Measurements from ENCODE around the gene KRTAP10-1.

Gene KRTAP10-1

DNA sequence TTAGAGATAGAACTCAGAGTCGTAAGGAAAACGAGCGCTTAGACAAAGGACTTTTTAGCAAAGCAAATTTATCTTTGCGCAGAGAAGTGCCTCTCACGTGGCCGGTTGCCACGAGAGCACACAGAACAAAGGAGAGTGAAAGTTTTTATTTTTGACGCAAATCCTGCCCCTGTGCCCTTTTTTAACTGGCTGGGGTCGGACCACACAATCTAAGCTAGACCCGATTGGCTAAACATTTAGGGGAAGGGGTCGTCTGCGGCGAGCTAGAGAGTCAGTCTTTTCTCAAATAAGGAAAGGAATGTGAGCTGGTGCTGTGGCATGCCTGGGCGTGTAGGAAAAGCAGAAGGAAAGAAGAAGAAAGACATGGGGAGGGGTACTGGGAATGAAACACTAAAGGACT lies 8.9 kb upstream of the KRTAP10-1 start:
- DNase-seq (ENCODE audit: low read depth in 2 of 2) = no peak

DNA sequence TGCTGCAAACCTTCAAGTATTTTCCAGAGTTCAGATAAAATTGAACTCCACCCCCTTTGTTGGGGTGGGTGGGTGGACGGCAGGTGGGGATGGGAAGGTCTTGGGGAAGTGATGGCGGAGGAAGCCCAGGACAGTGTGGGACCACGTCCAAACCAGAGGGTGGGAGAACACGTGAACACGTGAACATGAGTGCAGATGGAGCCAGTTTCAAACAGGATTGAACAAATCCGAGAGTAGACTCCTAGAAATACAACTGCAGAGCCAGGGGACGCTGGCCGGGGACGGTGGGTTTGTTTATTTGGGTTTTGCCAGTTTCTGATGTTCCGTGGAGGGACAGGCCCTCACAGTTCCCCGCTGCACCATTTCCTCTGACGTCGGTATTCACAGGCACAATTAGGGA lies 8.4 kb upstream of the KRTAP10-1 start:
- DNase-seq (ENCODE audit: low read depth in 2 of 2) = no peak

DNA sequence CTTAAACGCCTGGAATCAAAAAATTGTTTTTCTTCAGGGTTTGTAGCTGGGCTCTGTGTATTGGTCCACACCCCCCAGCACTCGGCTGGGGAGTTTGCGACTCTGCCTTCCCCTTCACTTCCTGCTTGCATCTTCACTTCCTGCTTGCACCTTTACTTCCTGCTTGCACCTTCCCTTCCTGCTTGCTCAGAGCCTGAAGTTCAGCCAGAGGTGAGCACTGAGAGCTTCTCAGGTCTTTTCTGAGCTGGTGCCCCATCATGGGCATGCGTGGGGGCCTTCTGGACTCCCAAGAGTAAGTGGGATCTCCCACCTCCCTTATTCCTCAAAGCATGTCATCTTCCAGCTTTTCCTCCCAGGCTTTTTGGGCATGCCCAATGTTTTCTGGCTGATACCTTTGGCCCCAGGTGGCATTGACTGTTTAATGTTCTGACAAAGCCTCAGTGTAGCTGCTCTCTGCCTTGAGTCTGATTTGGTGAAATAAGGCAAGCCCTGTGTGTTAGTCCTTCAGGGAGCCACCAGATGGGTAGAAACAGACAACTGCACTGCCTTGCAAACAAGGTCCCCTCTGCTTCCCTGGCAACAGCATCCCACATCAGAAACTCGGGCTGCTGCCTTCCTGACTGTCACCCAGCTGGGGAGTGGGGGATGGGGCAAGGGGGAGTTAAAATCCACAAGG lies 7.8 kb upstream of the KRTAP10-1 start:
- no peak for DNase-seq (ENCODE audit: low read depth in 2 of 2)

DNA sequence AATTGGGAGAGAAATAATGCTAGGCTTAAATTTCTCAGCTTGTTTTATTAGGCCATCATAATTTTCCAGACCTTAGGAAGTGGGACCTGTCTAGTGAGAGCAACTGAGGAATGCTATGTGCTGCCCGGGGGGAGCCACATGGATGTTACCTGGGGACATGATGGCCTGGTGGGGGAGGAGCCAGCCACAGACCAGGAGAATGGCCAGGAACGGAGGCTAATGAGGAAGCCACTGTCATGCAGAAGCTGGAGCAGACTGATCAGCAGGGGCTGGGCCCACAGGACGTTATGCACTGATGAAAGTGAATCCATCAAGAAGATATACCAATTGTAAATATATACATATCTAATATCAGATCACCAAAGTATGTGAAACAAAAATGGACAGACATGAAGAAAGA lies 4.6 kb upstream of the KRTAP10-1 start:
- no peak for DNase-seq (ENCODE audit: low read depth in 2 of 2)

- DNase-seq (ENCODE audit: low read depth in 2 of 2) = no peak
Observed at GRCh38 chr21:44542716-44543115, 2.7 kb upstream of the KRTAP10-1 start.

DNA sequence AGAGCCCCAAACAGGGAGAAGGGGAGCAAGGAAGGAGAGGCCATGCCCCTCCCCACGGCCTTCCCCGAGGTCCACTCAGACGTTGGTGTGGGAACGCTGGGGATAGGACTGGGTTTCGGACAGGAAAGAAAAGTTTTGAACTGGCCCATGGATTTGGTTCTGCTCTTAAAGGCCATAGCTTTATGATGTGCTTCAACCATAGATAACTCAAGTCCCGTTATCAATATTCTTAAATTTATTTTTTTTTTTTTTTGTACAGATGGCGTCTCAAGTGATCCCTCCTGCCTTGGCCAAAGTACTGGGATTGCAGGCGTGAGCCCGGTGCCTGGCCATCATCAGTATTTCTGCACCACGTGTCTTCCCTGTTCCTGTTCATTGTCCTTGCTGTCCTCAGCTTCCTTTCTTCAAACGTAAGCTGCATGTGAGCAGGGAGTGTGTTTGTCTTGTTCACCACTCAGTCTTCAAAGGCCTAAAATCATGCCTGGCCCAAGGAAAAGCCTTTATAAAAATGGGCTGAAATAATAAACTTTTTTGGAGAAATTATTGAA lies 820 bp upstream of the KRTAP10-1 start:
- no peak for DNase-seq (ENCODE audit: low read depth in 2 of 2)

GRCh38 chr21:44539046-44539445 lies 949 bp downstream of the KRTAP10-1 start:
- no peak for DNase-seq (ENCODE audit: low read depth in 2 of 2)

DNA sequence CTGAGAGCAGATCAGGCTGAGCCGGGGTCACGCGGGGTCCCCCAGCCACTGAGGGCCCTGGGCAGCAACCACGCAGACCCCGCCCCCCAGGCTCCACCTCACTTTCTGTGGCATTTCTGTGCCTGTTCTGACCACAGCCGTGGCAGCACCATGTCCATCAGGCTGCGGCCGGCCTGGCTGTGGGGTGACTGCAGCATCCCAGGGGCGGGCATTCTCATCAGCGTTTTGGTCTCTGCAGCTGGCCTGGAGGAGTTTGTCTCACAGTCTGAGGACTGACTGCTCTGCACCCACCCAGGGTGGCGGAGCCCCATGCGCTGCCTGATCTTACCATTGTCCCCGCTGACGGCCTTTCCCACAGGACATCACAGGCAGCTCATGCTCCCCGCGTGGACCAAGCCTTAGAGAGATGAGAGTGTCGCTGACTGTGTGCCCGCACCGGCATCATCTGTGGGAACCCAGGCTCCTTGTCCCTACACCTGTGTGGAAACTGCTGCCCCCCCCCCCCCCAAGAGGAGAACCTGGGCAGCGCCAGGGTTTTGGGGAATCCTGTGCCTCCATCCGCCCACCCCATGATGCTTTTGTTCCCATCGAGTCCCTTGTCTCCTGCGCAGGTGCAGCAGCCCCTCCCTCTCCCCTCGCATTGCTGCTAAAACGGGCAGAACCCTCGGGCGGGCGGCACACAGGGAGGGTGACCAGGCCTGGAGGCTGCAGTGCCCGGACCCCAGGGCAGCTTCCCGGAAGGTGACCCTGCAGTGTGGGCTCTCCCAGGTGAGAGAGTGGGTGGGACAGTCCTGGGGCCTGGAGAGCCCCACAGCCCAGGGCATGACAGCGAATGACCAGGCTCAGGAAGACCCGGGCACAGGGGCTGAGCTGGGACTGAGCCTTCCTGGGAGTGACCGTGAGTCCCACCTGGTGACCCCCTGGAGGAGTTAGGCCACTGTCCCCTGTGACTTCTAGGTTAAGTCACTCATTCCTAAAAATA lies 1.8 kb downstream of the KRTAP10-1 start:
- no peak for DNase-seq (ENCODE audit: low read depth in 2 of 2)

- DNase-seq (ENCODE audit: low read depth in 2 of 2) = no peak
Observed at GRCh38 chr21:44535963-44536362, 4.0 kb downstream of the KRTAP10-1 start.

DNA sequence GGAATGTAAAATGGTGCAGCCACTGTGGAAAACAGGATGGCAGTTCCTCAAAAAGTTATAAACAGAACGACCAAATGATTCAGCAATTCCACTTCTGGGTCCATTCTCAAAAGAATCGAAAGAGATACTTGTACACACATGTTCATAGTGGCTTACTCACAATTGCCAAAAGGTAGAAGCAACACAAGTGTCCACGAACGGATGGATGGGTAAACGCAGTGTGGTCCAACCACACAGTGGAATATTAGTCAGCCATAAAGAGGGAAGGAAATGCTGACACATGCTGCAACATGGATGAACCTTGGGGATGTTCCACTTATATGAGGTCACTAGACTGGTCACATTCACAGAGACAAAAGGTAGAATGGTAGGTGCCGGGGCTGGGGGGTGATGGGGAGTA lies 5.3 kb downstream of the KRTAP10-1 start:
- DNase-seq (ENCODE audit: low read depth in 2 of 2) = no peak

GRCh38 chr21:44533891-44534627 lies 5.9 kb downstream of the KRTAP10-1 start:
- no peak for DNase-seq (ENCODE audit: low read depth in 2 of 2)

GRCh38 chr21:44533121-44533890 lies 6.7 kb downstream of the KRTAP10-1 start:
- no peak for DNase-seq (ENCODE audit: low read depth in 2 of 2)

- DNase-seq (ENCODE audit: low read depth in 2 of 2) = no peak
Observed at GRCh38 chr21:44532712-44533111, 7.3 kb downstream of the KRTAP10-1 start.

DNA sequence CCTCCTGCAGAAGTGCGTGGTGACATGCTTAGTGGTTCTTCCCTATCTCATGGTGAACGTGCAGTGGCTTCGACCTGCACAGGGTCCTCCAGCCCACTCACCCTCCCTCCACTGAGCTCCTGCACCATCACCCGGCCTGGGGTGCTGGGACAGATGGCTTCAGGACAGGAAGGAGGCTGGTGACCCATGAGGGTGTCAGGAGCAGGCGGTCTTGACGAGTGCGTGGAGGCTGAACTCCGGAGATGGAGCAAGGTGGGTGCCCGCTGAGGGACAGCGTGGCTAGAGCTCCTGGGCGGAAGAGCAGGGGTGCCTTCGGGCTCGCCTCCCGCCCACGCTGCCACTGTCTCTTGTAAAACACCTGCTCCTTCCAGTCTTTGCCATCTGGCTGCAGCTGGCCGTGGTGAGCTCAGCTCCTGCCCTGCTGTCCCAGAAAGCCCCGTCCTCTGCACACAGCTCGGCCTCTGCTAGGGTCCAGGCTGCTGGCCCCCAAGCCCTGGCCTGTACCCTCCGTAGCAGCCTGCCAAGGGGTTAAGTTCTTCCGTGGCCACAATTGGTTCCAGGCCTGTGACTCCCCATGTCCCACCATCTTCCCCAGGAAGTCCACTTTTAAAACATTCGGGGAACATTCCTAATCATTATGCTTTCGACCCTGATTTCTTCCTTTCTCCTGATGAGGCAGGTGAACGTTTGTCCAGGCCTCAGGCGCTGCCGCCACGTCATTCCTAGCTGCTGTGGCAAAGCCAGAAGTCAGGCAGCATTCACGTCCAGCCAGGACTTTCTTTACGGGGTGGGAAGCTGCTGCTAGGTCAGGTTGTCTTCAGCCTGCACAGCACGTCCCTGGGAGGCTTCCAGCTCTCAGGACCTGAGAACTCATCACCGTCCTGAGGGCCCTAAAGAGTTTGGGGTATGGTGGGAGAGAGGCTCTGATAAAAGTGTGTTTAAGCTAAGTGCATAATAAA lies 8.1 kb downstream of the KRTAP10-1 start:
- no peak for DNase-seq (ENCODE audit: low read depth in 2 of 2)

- no peak for DNase-seq (ENCODE audit: low read depth in 2 of 2)
Observed at GRCh38 chr21:44530903-44531605, 8.9 kb downstream of the KRTAP10-1 start.

DNA sequence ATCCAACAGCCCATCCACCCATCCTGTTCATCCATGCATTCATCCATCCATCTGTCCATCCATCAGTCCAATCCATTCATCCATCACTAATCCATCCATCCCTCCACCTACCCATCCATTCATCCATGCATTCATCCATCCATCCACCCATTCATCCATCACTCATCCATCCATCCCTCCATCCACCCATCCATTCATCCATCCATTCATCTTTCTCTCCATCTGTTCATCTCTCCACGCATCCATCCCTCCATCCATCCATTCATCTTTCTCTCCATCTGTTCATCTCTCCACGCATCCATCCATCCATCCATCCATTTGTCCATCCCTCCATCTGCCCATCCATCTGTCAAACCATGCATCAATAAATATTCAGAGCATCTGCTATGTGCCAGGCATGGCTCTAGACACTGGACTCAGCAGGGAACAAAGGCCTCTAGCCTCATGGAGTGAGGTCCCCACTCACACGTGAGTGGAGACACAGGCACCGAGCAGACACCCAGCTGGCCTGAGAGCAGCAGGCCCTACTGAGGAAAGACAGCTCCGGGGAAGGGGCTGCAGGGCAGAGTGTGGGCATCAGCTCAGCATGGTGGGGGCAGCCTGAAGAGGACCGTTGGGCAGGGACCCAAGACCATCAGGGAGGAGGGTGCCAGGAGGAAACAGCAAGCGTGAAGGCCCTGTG lies 9.6 kb downstream of the KRTAP10-1 start:
- no peak for DNase-seq (ENCODE audit: low read depth in 2 of 2)

- DNase-seq (ENCODE audit: low read depth in 2 of 2) = no peak
Observed at GRCh38 chr21:44529503-44530125, 10.4 kb downstream of the KRTAP10-1 start.

DNA sequence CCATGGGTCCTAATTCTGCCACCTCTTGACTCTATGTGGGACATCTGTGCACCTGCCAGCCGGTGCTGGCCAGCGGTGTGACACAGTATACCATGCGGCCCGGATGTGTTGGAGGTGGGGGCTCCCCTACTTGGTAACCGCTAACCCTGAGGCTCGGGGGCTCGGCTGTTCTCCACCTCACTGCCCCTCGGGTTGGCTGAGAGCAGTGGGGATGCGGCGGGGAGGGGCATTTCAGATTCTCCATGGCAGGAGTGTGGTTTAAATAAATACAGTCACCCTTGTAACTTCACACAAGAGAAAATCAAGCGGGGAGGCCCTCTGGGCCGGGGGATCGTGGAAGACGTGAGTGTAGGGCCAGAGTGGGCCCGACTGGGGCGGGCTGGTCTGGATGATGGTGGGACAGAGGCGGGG lies 11.0 kb downstream of the KRTAP10-1 start:
- DNase-seq (ENCODE audit: low read depth in 2 of 2) = no peak

Measured in stimulated activated CD4-positive, alpha-beta T cell treated with anti-CD3 and anti-CD28 coated beads, Interleukin-4, amount 100 ng/mL, for 48 hours (primary cell).